Karpas-422 (cell line): ENCODE results near the gene CD82. TPM values are rescaled to one million over a fixed set of nuclear protein-coding genes. Genes with fewer than 3 reads are reported as not detected.
A peak's percentile ranks its signal among the peaks of the same experiment; 100 is the strongest.

Experiments
- DNase-seq: peaks from one replicate; pipeline ENCODE4 v3.0.0-alpha.2; 2015
- H2AFZ ChIP-seq: fragments of 200-600 bp; sonication (generic); 2 replicates; pipeline ENCODE4 v1.6.1; 2014; ENCODE audit warnings: antibody characterized with exemption, low read length, mixed read lengths
- H3K27ac ChIP-seq: fragments of 200-600 bp; sonication (generic); 2 replicates; pipeline ENCODE4 v1.5.1; 2014; ENCODE audit warnings: mild to moderate bottlenecking, low read length, moderate library complexity
- H3K27me3 ChIP-seq: fragments of 200-600 bp; sonication (generic); 2 replicates; pipeline ENCODE4 v1.6.1; 2014; ENCODE audit warnings: low read length, mixed read lengths
- H3K36me3 ChIP-seq: fragments of 200-600 bp; sonication (generic); 2 replicates; pipeline ENCODE4 v1.6.1; 2014; ENCODE audit warnings: low read length, mixed read lengths; ENCODE audit not compliant: insufficient read depth
- H3K4me1 ChIP-seq: fragments of 200-600 bp; sonication (generic); 2 replicates; pipeline ENCODE4 v1.6.1; 2014; ENCODE audit warnings: mild to moderate bottlenecking, low read length, mixed read lengths
- H3K4me2 ChIP-seq: fragments of 200-600 bp; sonication (generic); 2 replicates; pipeline ENCODE4 v1.6.1; 2014; ENCODE audit warnings: low read length, low read depth, mild to moderate bottlenecking; ENCODE audit not compliant: poor library complexity, severe bottlenecking
- H3K4me3 ChIP-seq: fragments of 200-600 bp; sonication (generic); 2 replicates; pipeline ENCODE4 v1.5.1; 2014; ENCODE audit warnings: mild to moderate bottlenecking, antibody characterized with exemption, low read length, mixed read lengths
- H3K79me2 ChIP-seq: fragments of 200-600 bp; sonication (generic); 2 replicates; pipeline ENCODE4 v1.6.1; 2014; ENCODE audit warnings: mild to moderate bottlenecking, low read length, mixed read lengths
- H3K9ac ChIP-seq: fragments of 200-600 bp; sonication (generic); 2 replicates; pipeline ENCODE4 v1.6.0; 2014; ENCODE audit warnings: low read length
- H3K9me2 ChIP-seq: fragments of 200-600 bp; sonication (generic), shearing (Covaris generic); replicated peaks from 2 replicates; pipeline ENCODE4 v1.6.0; 2014; ENCODE audit warnings: mild to moderate bottlenecking, low read length, moderate library complexity; ENCODE audit not compliant: insufficient read depth
- H3K9me3 ChIP-seq: fragments of 300-700, 200-600 bp; sonication (generic); 2 replicates; pipeline ENCODE4 v1.6.1; 2014; ENCODE audit warnings: low read length, mixed read lengths
- H4K20me1 ChIP-seq: fragments of 200-600 bp; sonication (generic); 2 replicates; pipeline ENCODE4 v1.6.1; 2014; ENCODE audit warnings: mild to moderate bottlenecking, antibody characterized with exemption, low read length, low read depth; ENCODE audit not compliant: insufficient read depth
- total RNA-seq: library from RNA; depleted of rRNA; stranded (reverse); fragments of >200 nt; shearing (Covaris generic); gene quantifications from 2 replicates; pipeline ENCODE4 v1.2.3, GENCODE V29; 2014; ENCODE audit warnings: low replicate concordance

The CD82 gene
- total RNA-seq, 1 experiment from 2014 or later, result 22.2 TPM

DNA sequence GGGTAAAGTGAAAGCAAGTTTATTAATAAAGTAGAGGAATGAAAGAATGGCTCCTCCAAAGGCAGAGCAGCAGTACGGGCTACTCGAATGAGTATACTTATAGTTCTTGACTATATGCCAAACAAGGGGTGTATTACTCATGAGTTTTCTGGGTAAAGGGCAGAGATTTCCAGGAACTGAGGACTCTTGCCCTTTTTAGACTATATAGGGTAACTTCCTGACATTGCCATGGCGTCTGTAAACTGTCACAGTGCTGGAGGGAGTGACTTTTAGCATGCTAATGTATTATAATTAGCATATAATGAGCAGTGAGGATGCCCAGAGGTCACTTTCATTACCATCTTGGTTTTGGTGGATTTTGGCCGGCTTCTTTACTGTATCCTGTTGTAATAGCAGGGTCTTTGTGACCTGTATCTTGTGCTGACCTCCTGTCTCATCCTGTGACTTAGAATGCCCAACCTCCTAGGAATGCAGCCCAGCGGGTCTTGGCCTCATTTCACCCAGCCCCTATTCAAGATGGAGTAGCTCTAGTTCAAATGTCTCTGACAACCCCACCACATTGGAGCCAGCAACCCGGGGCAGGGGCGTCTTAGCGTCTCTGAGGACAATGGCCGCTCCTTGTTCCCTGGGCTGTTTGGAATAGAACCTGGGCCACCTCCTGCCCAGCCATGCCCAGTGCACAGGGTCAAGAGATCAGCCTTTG lies 34.9 kb upstream of the CD82 start:
- no peak overlapping the region for H2AFZ ChIP-seq
- H3K9me3 ChIP-seq, result no peaks in the 10 kb centered on the region
- peaks cover 6% of the 10 kb centered on the region for H3K4me1 ChIP-seq
- no peak overlapping the region for H3K4me2 ChIP-seq
- no peak overlapping the region for H3K27ac ChIP-seq
- no peaks in the 10 kb centered on the region for H4K20me1 ChIP-seq
- H3K4me3 ChIP-seq, result no peak overlapping the region
- no peaks in the 10 kb centered on the region for H3K79me2 ChIP-seq
- H3K27me3 ChIP-seq, result no peaks in the 10 kb centered on the region
- H3K36me3 ChIP-seq, result no peaks in the 10 kb centered on the region
- H3K9ac ChIP-seq, result no peak overlapping the region
- peak; percentile 38 for DNase-seq
- H3K9me2 ChIP-seq, result no peaks in the 10 kb centered on the region

- Histone ChIP-seq H2AFZ (no peak overlapping the region), H3K4me2 (no peak overlapping the region), H3K36me3 (no peaks in the 10 kb centered on the region), H3K9ac (no peak overlapping the region), H3K9me3 (no peaks in the 10 kb centered on the region), H3K27me3 (no peaks in the 10 kb centered on the region), H3K4me3 (no peak overlapping the region), H3K79me2 (no peaks in the 10 kb centered on the region), H3K27ac (no peak overlapping the region), H3K4me1 (peaks cover 6% of the 10 kb centered on the region), H4K20me1 (no peaks in the 10 kb centered on the region), H3K9me2 (no peaks in the 10 kb centered on the region)
- DNase-seq, result no peak
Measured at GRCh38 chr11:44531116-44531504, 34.4 kb upstream of the CD82 start.

- no peak overlapping the region for H3K4me2 ChIP-seq
Measured at GRCh38 chr11:44531636-44532035, 33.8 kb upstream of the CD82 start.

GRCh38 chr11:44532809-44533208 lies 32.7 kb upstream of the CD82 start:
- Histone ChIP-seq H3K36me3 (no peaks in the 10 kb centered on the region), H3K4me1 (peaks cover 6% of the 10 kb centered on the region), H3K27ac (no peak overlapping the region), H4K20me1 (no peaks in the 10 kb centered on the region), H2AFZ (no peak overlapping the region), H3K9me3 (no peaks in the 10 kb centered on the region), H3K9ac (no peak overlapping the region), H3K79me2 (no peaks in the 10 kb centered on the region), H3K9me2 (no peaks in the 10 kb centered on the region), H3K27me3 (no peaks in the 10 kb centered on the region), H3K4me2 (no peak overlapping the region), H3K4me3 (no peak overlapping the region)
- DNase-seq, result peak; percentile 43

More at GRCh38 chr11:44531636-44532035, 33.8 kb upstream of the CD82 start:
- peaks cover 6% of the 10 kb centered on the region for H3K4me1 ChIP-seq
- no peaks in the 10 kb centered on the region for H3K9me2 ChIP-seq
- no peaks in the 10 kb centered on the region for H3K36me3 ChIP-seq
- H3K79me2 ChIP-seq, result no peaks in the 10 kb centered on the region
- no peaks in the 10 kb centered on the region for H3K27me3 ChIP-seq
- H3K27ac ChIP-seq, result no peak overlapping the region
- H4K20me1 ChIP-seq, result no peaks in the 10 kb centered on the region
- no peak overlapping the region for H2AFZ ChIP-seq
- H3K9me3 ChIP-seq, result no peaks in the 10 kb centered on the region
- no peak overlapping the region for H3K9ac ChIP-seq
- H3K4me3 ChIP-seq, result no peak overlapping the region
- DNase-seq, result no peak

DNA sequence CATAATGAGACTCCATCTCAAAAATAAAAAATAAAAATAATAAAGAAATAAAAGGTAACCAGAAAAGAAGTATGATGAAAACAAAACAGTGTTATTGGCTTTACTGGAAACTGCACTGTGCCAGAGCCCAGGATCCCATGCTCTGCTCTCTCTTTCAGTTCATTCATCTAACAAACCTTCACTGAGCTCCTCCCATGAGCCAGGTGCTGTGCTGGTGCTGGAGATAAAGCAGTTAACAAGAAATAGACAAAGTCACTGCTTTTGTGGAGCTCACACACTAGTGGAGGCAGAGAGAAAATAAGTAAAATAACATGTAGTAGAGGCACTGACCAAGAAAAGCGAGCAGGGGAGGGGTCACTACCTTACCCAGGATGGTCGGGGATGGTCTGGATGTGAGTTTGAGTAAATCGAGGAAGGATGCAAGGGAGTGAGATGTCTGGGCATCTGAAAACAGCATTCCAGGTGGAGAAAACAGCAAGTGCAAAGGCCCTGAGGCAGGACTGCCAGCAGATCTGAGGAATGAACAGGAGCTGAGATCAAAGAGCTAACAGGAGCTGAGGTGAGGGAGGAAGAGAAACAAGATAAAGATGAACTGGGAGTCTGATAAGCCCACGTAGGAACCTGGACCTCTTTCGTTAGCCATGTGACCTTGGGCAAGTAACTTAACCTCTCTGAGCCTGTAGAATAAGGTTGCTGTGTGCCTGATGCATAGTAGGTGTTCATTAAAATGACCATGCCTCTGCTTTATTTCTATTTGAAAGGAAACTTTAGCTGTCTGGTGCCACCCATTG lies 31.3 kb upstream of the CD82 start:
- Histone ChIP-seq H4K20me1 (no peaks in the 10 kb centered on the region), H3K9ac (no peak overlapping the region), H3K9me2 (no peaks in the 10 kb centered on the region), H3K79me2 (no peaks in the 10 kb centered on the region), H3K4me2 (no peak overlapping the region), H3K27me3 (no peaks in the 10 kb centered on the region), H3K36me3 (no peaks in the 10 kb centered on the region), H2AFZ (no peak overlapping the region), H3K4me1 (peaks cover 6% of the 10 kb centered on the region), H3K27ac (no peak overlapping the region), H3K9me3 (no peaks in the 10 kb centered on the region), H3K4me3 (no peak overlapping the region)
- no peak for DNase-seq

DNA sequence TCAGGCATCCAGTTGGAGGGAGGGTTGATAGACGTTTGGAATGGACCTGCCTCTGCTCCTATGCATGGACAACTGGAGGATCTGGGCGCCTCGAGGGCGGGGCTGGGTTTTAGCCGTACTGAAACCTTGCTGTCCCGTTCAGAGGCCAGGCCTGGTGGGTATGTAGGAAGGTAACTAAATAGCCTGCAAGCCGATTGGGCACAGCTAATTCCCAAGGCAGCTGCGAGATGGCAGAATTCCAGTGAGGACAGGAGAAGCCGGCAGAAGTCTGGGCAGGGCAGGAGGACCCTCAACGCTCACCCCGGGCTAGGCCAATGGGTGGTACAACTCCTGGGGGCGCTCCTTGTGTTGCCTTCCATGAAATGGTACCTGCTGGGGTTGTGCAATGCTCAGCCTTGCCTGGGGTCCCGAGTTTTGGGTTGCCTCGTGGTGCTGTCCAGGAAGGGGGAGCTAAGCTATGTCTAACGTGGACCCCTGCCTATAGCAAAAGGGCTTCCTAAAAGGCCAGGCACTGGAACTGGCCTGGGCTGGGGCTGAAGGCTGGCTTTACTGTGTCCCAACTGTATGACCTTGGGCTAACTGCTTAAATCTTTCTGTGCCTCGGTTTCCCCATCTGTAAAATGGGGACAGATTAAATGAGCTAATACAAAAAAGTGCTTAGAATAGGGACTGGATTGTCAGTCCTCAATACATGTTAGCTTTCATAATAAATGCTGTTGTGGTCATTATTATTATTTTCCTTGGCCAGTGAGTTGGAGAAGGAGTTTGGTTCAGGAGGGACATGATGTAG lies 30.1 kb upstream of the CD82 start:
- Histone ChIP-seq H3K4me2 (no peak overlapping the region), H3K4me3 (no peak overlapping the region), H4K20me1 (no peaks in the 10 kb centered on the region), H3K36me3 (no peaks in the 10 kb centered on the region), H3K4me1 (peaks cover 6% of the 10 kb centered on the region), H3K79me2 (no peaks in the 10 kb centered on the region), H3K9ac (no peak overlapping the region), H2AFZ (no peak overlapping the region), H3K9me2 (no peaks in the 10 kb centered on the region), H3K27ac (no peak overlapping the region), H3K9me3 (no peaks in the 10 kb centered on the region), H3K27me3 (no peaks in the 10 kb centered on the region)
- no peak for DNase-seq

DNA sequence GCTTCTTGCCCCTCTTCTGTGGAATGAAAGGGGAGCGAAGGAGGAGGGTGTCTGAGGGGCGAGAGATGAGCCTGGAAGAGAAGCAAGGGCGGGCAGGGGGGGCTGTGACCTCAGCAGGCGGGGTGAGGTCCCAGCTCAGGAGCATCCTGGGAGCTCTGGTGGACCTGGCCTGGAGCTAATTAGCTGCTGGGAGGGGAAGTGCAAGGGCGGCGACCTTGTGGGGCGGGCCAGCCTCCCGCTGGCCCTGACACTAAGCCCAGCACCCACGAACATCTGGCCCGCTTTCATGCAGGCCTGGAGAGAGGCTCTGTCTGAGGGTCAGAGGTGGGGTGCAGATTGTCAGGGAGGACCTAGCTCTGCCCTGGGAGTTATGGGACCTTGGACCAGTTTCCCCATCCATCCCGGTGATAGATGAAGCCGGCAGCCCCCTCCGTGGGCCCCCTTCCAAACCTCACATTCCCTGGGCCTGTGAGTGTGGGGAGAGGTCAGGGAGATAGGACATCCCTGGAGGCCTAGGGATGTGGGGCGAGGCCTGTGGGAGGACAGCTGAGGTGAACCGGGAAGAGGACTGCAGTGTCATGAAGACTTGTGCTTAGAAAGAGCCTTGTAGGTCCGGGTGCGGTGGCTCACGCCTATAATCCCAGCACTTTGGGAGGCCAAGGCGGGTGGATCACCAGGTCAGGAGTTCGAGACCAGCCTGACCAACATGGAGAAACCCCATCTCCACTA lies 28.5 kb upstream of the CD82 start:
- Histone ChIP-seq H3K36me3 (no peaks in the 10 kb centered on the region), H3K9me3 (no peaks in the 10 kb centered on the region), H2AFZ (no peak overlapping the region), H3K27me3 (no peaks in the 10 kb centered on the region), H3K27ac (no peak overlapping the region), H3K79me2 (no peaks in the 10 kb centered on the region), H3K9me2 (no peaks in the 10 kb centered on the region), H3K4me3 (no peak overlapping the region), H3K4me2 (no peak overlapping the region), H3K4me1 (peaks cover 6% of the 10 kb centered on the region), H3K9ac (no peak overlapping the region), H4K20me1 (no peaks in the 10 kb centered on the region)
- DNase-seq, result no peak
